K562 (cell line): ENCODE results near the gene C1R. TPM values are rescaled to one million over a fixed set of nuclear protein-coding genes. Genes with fewer than 3 reads are reported as not detected.

Experiments
- ARNT ChIP-seq, 2 experiments: fragments of 450-650 bp; IDR thresholded peaks; 2 replicates each; pipeline ENCODE4 v1.6.1; 2016; ENCODE audit warnings: mild to moderate bottlenecking in 1 of 2
- GABPA ChIP-seq: fragments of 200-800 bp; sonication (Bioruptor generic); conservative IDR thresholded peaks from 2 replicates; pipeline ENCODE4 v1.6.1; 2016; ENCODE audit warnings: low read depth, missing genetic modification characterization, missing compliant biosample characterization
- GATAD2B ChIP-seq: fragments of 450-650 bp; IDR thresholded peaks from 2 replicates; pipeline ENCODE4 v1.6.1; 2017; ENCODE audit warnings: mild to moderate bottlenecking, borderline replicate concordance
- HDGF ChIP-seq: fragments of 450-650 bp; IDR thresholded peaks from 2 replicates; pipeline ENCODE4 v1.6.1; 2016
- NR2C2 ChIP-seq, 2 experiments: fragments of 200-800 bp in 1 of 2; sonication (Bioruptor generic) in 1 of 2; sonication (generic) in 1 of 2; formaldehyde crosslinking in 1 of 2; IDR thresholded peaks; 2 replicates each; pipeline versions ENCODE4 v1.6.1 to v1.8.0; 2016 to 2022; ENCODE audit warnings: mild to moderate bottlenecking in 1 of 2, missing compliant biosample characterization in 1 of 2, missing genetic modification characterization in 1 of 2, missing genetic modification reagents in 1 of 2
- SREBF1 ChIP-seq: fragments of 150-350 bp; IDR thresholded peaks from 2 replicates; pipeline ENCODE4 v1.6.1; 2014; ENCODE audit warnings: antibody characterized with exemption, low read depth, low read length, borderline replicate concordance
- SRSF7 ChIP-seq: fragments of 200-400 bp; formaldehyde crosslinking; optimal IDR thresholded peaks from 2 replicates; pipeline ENCODE3; 2017; ENCODE audit warnings: mild to moderate bottlenecking, low read depth, low read length
- TCF3 ChIP-seq: sonication (generic); formaldehyde crosslinking; IDR thresholded peaks from 2 replicates; pipeline ENCODE4 v1.4.0; 2020; ENCODE audit warnings: mild to moderate bottlenecking, missing genetic modification reagents
- TGIF2 ChIP-seq: sonication (generic); formaldehyde crosslinking; IDR thresholded peaks from 2 replicates; pipeline ENCODE4 v1.8.1; 2022; ENCODE audit warnings: mild to moderate bottlenecking, missing genetic modification reagents, moderate library complexity
- ZKSCAN1 ChIP-seq: fragments of 150-350 bp; IDR thresholded peaks from 2 replicates; pipeline ENCODE4 v1.6.1; 2016; ENCODE audit warnings: low read depth, low read length
- ZNF274 ChIP-seq: IDR thresholded peaks from 2 replicates; pipeline ENCODE4 v1.6.1; 2011; ENCODE audit warnings: low read depth, mild to moderate bottlenecking, low read length, moderate library complexity, borderline replicate concordance
- ZNF785 ChIP-seq: fragments of 250-450 bp; sonication (Bioruptor Pico); IDR thresholded peaks from 2 replicates; pipeline ENCODE4 v1.4.0; 2020; ENCODE audit warnings: mild to moderate bottlenecking
- polyA plus RNA-seq, 8 experiments: library from polyadenylated mRNA; depleted of rRNA in 4 of 8; stranded (reverse) in 5 of 8; unstranded in 3 of 8; fragments of >200 nt; fragmentation: Nextera tagmentation in 2 of 8; fragmentation: Illumina TruSeq in 1 of 8; extraction: Ambion mirVana in 2 of 8; extraction: Trizol in 1 of 8; gene quantifications; 2 replicates each; pipeline versions ENCODE4 v1.2.1 to v1.2.3, GENCODE V29; 2011 to 2014; ENCODE audit warnings: inconsistent platforms in 1 of 8, missing spikeins in 1 of 8
- total RNA-seq, 7 experiments: library from RNA; depleted of rRNA in 6 of 7; stranded (reverse); fragments of >200 nt in 6 of 7; fragmentation: Illumina TruSeq in 2 of 7; extraction: Trizol in 2 of 7; gene quantifications; 2 replicates each; pipeline versions ENCODE4 v1.2.1 to v1.2.3, GENCODE V29; 2011 to 2021; ENCODE audit warnings: low replicate concordance in 1 of 7
- TF ChIP-seq, protein P1 (sequence below): sonication (generic); formaldehyde crosslinking; IDR thresholded peaks from 2 replicates; pipeline ENCODE4 v1.8.1; 2022; ENCODE audit warnings: missing genetic modification reagents
- TF ChIP-seq, protein P2 (sequence below): sonication (generic); formaldehyde crosslinking; IDR thresholded peaks from 2 replicates; pipeline ENCODE4 v1.8.1; 2022; ENCODE audit warnings: missing genetic modification reagents
- TF ChIP-seq, protein P3 (sequence below): fragments of 250-450 bp; sonication (Bioruptor Pico); IDR thresholded peaks from 2 replicates; pipeline ENCODE4 v1.4.0; 2020; ENCODE audit warnings: mild to moderate bottlenecking, moderate library complexity, borderline replicate concordance
- TF ChIP-seq, protein P4 (sequence below): IDR thresholded peaks from 2 replicates; pipeline ENCODE4 v1.6.1; 2014; ENCODE audit warnings: antibody characterized with exemption
- TF ChIP-seq, protein P5 (sequence below): fragments of 150-350 bp; conservative IDR thresholded peaks from 2 replicates; pipeline ENCODE4 v1.6.1; 2014; ENCODE audit warnings: low read length

The C1R gene
- total and polyA plus RNA-seq, 9 of the 15 experiments (the other 6 are each of a cell fraction or from before 2014, with no cell fraction given), result 0.07 to 1.0 (median 0.33) TPM; not detected in 1

DNA sequence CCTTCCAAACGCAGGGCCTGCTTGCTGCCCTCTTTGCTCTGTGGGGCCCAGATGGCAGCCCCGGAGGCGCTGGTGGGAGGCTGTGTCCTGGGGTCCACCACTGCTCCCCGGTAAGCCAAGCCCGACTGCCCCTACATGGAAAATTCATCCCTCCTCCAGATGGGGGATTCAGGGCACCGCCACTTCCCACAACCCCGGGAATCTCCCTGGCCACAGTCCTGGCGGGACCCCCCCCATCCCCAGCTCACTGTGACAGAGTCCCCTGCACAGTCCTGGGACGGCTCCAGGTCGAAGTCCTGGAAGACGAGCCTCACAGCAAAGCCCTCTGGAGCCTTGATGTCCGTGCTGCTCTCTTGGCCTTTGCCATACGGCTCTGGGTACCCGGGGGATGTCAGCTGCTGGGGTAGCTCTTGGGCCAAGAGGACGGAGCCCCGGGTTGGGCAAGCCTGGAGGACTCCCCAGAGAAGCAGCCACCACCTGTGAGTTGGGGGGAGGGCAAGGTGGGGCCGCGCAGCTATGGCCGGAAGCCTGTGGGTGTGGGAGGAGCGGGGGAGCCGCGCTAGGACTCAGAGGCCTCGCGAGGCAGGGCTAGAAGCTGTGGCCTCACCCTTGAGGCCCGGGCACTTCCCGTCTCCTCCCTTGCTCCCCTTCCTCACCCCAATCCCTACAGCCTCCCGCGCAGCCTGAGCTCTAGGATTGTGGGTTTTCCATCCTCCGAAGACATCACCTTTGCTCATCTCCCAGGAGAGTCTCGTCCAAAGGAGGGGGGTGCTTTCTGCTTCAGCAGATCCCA, 16.0 kb upstream of the C1R start (continued):
- no peak for TF ChIP-seq ZNF274
- no peak for TF ChIP-seq SREBF1
- TF ChIP-seq, protein P1, sequence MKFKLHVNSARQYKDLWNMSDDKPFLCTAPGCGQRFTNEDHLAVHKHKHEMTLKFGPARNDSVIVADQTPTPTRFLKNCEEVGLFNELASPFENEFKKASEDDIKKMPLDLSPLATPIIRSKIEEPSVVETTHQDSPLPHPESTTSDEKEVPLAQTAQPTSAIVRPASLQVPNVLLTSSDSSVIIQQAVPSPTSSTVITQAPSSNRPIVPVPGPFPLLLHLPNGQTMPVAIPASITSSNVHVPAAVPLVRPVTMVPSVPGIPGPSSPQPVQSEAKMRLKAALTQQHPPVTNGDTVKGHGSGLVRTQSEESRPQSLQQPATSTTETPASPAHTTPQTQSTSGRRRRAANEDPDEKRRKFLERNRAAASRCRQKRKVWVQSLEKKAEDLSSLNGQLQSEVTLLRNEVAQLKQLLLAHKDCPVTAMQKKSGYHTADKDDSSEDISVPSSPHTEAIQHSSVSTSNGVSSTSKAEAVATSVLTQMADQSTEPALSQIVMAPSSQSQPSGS (CRISPR knock-in tag), result no peak
- TF ChIP-seq, protein P2, sequence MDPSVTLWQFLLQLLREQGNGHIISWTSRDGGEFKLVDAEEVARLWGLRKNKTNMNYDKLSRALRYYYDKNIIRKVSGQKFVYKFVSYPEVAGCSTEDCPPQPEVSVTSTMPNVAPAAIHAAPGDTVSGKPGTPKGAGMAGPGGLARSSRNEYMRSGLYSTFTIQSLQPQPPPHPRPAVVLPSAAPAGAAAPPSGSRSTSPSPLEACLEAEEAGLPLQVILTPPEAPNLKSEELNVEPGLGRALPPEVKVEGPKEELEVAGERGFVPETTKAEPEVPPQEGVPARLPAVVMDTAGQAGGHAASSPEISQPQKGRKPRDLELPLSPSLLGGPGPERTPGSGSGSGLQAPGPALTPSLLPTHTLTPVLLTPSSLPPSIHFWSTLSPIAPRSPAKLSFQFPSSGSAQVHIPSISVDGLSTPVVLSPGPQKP (CRISPR knock-in tag), result no peak
- TF ChIP-seq TGIF2 (CRISPR knock-in tag), result no peak
- no peak for TF ChIP-seq ZKSCAN1
- TF ChIP-seq TCF3, result no peak
- TF ChIP-seq GATAD2B, result no peak
- TF ChIP-seq ARNT (IDR thresholded peaks at IDR 0.05), result no peak
- TF ChIP-seq, protein P3, sequence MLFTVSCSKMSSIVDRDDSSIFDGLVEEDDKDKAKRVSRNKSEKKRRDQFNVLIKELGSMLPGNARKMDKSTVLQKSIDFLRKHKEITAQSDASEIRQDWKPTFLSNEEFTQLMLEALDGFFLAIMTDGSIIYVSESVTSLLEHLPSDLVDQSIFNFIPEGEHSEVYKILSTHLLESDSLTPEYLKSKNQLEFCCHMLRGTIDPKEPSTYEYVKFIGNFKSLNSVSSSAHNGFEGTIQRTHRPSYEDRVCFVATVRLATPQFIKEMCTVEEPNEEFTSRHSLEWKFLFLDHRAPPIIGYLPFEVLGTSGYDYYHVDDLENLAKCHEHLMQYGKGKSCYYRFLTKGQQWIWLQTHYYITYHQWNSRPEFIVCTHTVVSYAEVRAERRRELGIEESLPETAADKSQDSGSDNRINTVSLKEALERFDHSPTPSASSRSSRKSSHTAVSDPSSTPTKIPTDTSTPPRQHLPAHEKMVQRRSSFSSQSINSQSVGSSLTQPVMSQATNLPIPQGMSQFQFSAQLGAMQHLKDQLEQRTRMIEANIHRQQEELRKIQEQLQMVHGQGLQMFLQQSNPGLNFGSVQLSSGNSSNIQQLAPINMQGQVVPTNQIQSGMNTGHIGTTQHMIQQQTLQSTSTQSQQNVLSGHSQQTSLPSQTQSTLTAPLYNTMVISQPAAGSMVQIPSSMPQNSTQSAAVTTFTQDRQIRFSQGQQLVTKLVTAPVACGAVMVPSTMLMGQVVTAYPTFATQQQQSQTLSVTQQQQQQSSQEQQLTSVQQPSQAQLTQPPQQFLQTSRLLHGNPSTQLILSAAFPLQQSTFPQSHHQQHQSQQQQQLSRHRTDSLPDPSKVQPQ (CRISPR knock-in tag), result no peak
- no peak for TF ChIP-seq SRSF7
- no peak for TF ChIP-seq ZNF785 (CRISPR knock-in tag)
- TF ChIP-seq HDGF, result no peak
- TF ChIP-seq, protein P4, sequence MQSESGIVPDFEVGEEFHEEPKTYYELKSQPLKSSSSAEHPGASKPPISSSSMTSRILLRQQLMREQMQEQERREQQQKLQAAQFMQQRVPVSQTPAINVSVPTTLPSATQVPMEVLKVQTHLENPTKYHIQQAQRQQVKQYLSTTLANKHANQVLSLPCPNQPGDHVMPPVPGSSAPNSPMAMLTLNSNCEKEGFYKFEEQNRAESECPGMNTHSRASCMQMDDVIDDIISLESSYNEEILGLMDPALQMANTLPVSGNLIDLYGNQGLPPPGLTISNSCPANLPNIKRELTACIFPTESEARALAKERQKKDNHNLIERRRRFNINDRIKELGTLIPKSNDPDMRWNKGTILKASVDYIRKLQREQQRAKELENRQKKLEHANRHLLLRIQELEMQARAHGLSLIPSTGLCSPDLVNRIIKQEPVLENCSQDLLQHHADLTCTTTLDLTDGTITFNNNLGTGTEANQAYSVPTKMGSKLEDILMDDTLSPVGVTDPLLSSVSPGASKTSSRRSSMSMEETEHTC, result no peak
- TF ChIP-seq NR2C2 (CRISPR knock-in tag; IDR thresholded peaks at IDR 0.05), result no peak
- no peak for TF ChIP-seq NR2C2 (tag; IDR thresholded peaks at IDR 0.05)
- TF ChIP-seq, protein P5, sequence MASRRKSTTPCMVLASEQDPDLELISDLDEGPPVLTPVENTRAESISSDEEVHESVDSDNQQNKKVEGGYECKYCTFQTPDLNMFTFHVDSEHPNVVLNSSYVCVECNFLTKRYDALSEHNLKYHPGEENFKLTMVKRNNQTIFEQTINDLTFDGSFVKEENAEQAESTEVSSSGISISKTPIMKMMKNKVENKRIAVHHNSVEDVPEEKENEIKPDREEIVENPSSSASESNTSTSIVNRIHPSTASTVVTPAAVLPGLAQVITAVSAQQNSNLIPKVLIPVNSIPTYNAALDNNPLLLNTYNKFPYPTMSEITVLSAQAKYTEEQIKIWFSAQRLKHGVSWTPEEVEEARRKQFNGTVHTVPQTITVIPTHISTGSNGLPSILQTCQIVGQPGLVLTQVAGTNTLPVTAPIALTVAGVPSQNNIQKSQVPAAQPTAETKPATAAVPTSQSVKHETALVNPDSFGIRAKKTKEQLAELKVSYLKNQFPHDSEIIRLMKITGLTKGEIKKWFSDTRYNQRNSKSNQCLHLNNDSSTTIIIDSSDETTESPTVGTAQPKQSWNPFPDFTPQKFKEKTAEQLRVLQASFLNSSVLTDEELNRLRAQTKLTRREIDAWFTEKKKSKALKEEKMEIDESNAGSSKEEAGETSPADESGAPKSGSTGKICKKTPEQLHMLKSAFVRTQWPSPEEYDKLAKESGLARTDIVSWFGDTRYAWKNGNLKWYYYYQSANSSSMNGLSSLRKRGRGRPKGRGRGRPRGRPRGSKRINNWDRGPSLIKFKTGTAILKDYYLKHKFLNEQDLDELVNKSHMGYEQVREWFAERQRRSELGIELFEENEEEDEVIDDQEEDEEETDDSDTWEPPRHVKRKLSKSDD, result no peak
- TF ChIP-seq GABPA (tag), result peak; percentile 72
